ENCODE results near the gene TSHZ2. TPM values are rescaled to one million over a fixed set of nuclear protein-coding genes. Genes with fewer than 3 reads are reported as not detected.

Gene TSHZ2
- total RNA-seq, 4 donors from 2014 or later = 28.6 to 40.1 (median 35.5) TPM

- TF ChIP-seq CTCF (IDR thresholded peaks at IDR 0.05; ENCODE audit: low read depth) = no peak
Observed at GRCh38 chr20:52998268-52998667, 26.1 kb downstream of the TSHZ2 start.

GRCh38 chr20:52999040-52999439 lies 26.9 kb downstream of the TSHZ2 start:
- TF ChIP-seq CTCF (IDR thresholded peaks at IDR 0.05; ENCODE audit: low read depth) = no peak

GRCh38 chr20:53001498-53002301 lies 29.5 kb downstream of the TSHZ2 start:
- no peak for TF ChIP-seq CTCF (IDR thresholded peaks at IDR 0.05; ENCODE audit: low read depth)

- no peak for TF ChIP-seq CTCF (IDR thresholded peaks at IDR 0.05; ENCODE audit: low read depth)
Observed at GRCh38 chr20:53002786-53003185, 30.6 kb downstream of the TSHZ2 start.

GRCh38 chr20:53003420-53004154 lies 31.4 kb downstream of the TSHZ2 start:
- no peak for TF ChIP-seq CTCF (IDR thresholded peaks at IDR 0.05; ENCODE audit: low read depth)

- no peak for TF ChIP-seq CTCF (IDR thresholded peaks at IDR 0.05; ENCODE audit: low read depth)
Observed at GRCh38 chr20:53004267-53004813, 32.2 kb downstream of the TSHZ2 start.
